OCI-LY1 (cell line): ENCODE measurements around the gene LIMA1.

Experiments used
- H2AFZ ChIP-seq: fragments of 200-600 bp; sonication (generic), shearing (Covaris generic); 2 replicates; pipeline ENCODE4 v1.6.0; 2014; ENCODE audit warnings: antibody characterized with exemption, mild to moderate bottlenecking, low read length
- H3F3A ChIP-seq: fragments of 200-600 bp; sonication (generic), shearing (Covaris generic); 2 replicates; pipeline ENCODE4 v1.6.0; 2014; ENCODE audit warnings: mild to moderate bottlenecking, antibody characterized with exemption, low read length, moderate library complexity; ENCODE audit not compliant: insufficient read depth
- H3K27ac ChIP-seq: fragments of 200-600 bp; sonication (generic); 2 replicates; pipeline ENCODE4 v1.5.1; 2014; ENCODE audit warnings: low read length, mixed run types, mild to moderate bottlenecking, low read depth; ENCODE audit not compliant: poor library complexity, severe bottlenecking
- H3K27me3 ChIP-seq: fragments of 200-600 bp; sonication (generic); 2 replicates; pipeline ENCODE4 v1.6.0; 2014; ENCODE audit warnings: antibody characterized with exemption, mild to moderate bottlenecking, low read length, moderate library complexity; ENCODE audit not compliant: insufficient read depth
- H3K36me3 ChIP-seq: fragments of 200-600 bp; sonication (generic); 2 replicates; pipeline ENCODE4 v1.6.1; 2014; ENCODE audit warnings: mild to moderate bottlenecking, antibody characterized with exemption, low read length, moderate library complexity, mixed read lengths; ENCODE audit not compliant: insufficient read depth
- H3K4me1 ChIP-seq: fragments of 200-600 bp; sonication (generic); 2 replicates; pipeline ENCODE4 v1.5.1; 2014; ENCODE audit warnings: mild to moderate bottlenecking, low read length, moderate library complexity; ENCODE audit not compliant: insufficient read depth, severe bottlenecking
- H3K4me2 ChIP-seq: fragments of 200-600 bp; sonication (generic), shearing (Covaris generic); 2 replicates; pipeline ENCODE4 v1.6.1; 2014; ENCODE audit warnings: low read length
- H3K4me3 ChIP-seq: fragments of 200-600 bp; sonication (generic); 2 replicates; pipeline ENCODE4 v1.5.1; 2014; ENCODE audit warnings: low read length, low read depth, mild to moderate bottlenecking, mixed read lengths; ENCODE audit not compliant: poor library complexity, severe bottlenecking
- H3K79me2 ChIP-seq: fragments of 200-600 bp; shearing (Covaris generic); 2 replicates; pipeline ENCODE4 v1.6.1; 2016; ENCODE audit warnings: mixed run types, low read length, mixed read lengths; ENCODE audit not compliant: insufficient read depth
- H3K9ac ChIP-seq: fragments of 200-600 bp; sonication (generic), shearing (Covaris generic); 2 replicates; pipeline ENCODE4 v1.6.1; 2014; ENCODE audit warnings: mild to moderate bottlenecking, low read length, mixed read lengths
- H3K9me2 ChIP-seq: fragments of 200-600 bp; sonication (generic), shearing (Covaris generic); 2 replicates; pipeline ENCODE4 v1.6.1; 2014; ENCODE audit warnings: low read depth, mild to moderate bottlenecking, low read length, mixed read lengths
- H3K9me3 ChIP-seq: fragments of 200-600 bp; shearing (Covaris generic); 2 replicates; pipeline ENCODE4 v1.6.1; 2014; ENCODE audit warnings: low read length, mixed read lengths
- H4K20me1 ChIP-seq: fragments of 200-600 bp; sonication (generic), shearing (Covaris generic); 2 replicates; pipeline ENCODE4 v1.6.0; 2016; ENCODE audit warnings: mild to moderate bottlenecking, low read length; ENCODE audit not compliant: insufficient read depth
- EZH2 ChIP-seq: fragments of 200-600 bp; sonication (generic), shearing (Covaris generic); IDR thresholded peaks from 2 replicates; pipeline ENCODE4 v1.8.0; 2017; ENCODE audit warnings: borderline replicate concordance, mixed run types, mild to moderate bottlenecking, antibody characterized with exemption, low read length, moderate library complexity, mixed read lengths
- TF ChIP-seq, protein P1 (sequence below): fragments of 200-600 bp; sonication (generic), shearing (Covaris generic); IDR thresholded peaks from 2 replicates; pipeline ENCODE4 v1.5.1; 2017; ENCODE audit warnings: mild to moderate bottlenecking, antibody characterized with exemption, low read length, moderate library complexity, mixed read lengths

Gene LIMA1

DNA sequence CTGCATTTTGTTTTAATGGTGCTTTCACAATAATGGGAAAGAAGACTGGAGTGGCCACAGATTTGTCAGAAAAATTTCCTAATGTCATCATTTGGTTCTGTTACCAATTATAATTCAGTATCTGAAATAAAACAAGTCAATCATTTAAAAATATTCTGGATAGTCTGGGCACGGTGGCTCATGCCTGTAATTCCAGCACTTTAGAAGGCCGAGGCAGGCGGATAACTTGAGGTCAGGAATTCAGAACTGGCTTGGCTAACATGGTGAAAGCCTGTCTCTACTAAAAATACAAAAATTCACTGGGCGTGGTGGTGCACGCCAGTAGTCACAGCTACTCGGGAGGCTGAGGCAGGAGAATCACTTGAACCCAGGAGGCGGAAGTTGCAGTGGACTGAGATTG, 4.0 kb upstream of the LIMA1 start:
- no peaks in the 10 kb centered on the region for H4K20me1 ChIP-seq
- TF ChIP-seq, protein P1, sequence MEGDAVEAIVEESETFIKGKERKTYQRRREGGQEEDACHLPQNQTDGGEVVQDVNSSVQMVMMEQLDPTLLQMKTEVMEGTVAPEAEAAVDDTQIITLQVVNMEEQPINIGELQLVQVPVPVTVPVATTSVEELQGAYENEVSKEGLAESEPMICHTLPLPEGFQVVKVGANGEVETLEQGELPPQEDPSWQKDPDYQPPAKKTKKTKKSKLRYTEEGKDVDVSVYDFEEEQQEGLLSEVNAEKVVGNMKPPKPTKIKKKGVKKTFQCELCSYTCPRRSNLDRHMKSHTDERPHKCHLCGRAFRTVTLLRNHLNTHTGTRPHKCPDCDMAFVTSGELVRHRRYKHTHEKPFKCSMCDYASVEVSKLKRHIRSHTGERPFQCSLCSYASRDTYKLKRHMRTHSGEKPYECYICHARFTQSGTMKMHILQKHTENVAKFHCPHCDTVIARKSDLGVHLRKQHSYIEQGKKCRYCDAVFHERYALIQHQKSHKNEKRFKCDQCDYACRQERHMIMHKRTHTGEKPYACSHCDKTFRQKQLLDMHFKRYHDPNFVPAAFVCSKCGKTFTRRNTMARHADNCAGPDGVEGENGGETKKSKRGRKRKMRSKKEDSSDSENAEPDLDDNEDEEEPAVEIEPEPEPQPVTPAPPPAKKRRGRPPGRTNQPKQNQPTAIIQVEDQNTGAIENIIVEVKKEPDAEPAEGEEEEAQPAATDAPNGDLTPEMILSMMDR: no peak
- TF ChIP-seq EZH2: no peak

DNA sequence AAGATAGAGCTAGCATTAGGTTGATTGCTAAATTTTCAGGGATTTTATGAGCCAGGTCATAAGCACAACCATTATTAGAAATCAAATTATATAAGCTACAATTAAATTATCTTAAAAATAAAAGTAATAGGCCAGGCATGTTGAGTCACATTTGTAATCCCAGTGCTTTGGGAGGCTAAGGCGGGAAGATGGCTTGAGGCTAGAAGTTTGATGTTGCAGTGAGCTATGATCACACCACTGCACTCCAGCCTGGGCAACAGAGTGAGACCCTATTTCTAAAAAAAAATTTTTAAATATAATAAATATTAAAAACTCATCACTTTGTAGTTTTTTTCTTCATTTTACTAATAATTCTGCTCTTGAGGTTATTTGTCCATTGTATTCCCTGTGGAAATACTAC, 1.9 kb upstream of the LIMA1 start:
- Histone ChIP-seq H3K9ac (no peak overlapping the region), H3K27me3 (0 out of 2 replicates have a peak, but pooled peaks cover 2% of the 10 kb centered on the region), H3K36me3 (no peaks in the 10 kb centered on the region), H4K20me1 (no peaks in the 10 kb centered on the region), H3K9me2 (no peaks in the 10 kb centered on the region), H3K4me2 (no peak overlapping the region), H3F3A (no peaks in the 10 kb centered on the region), H3K27ac (no peak overlapping the region), H3K4me1 (peaks cover 15% of the 10 kb centered on the region), H3K79me2 (no peaks in the 10 kb centered on the region), H2AFZ (no peak overlapping the region), H3K9me3 (no peaks in the 10 kb centered on the region), H3K4me3 (no peak overlapping the region)
- TF ChIP-seq EZH2: no peak
- TF ChIP-seq, protein P1: no peak

More for the DNA sequence above, 4.0 kb upstream of the LIMA1 start:
- Histone ChIP-seq H3K9ac (no peak overlapping the region), H3K27me3 (no peaks in the 10 kb centered on the region), H3K4me2 (no peak overlapping the region), H3K4me1 (peaks cover 15% of the 10 kb centered on the region), H2AFZ (no peak overlapping the region), H3K36me3 (no peaks in the 10 kb centered on the region), H3F3A (no peaks in the 10 kb centered on the region), H3K79me2 (no peaks in the 10 kb centered on the region), H3K27ac (no peak overlapping the region), H3K4me3 (no peak overlapping the region), H3K9me3 (no peaks in the 10 kb centered on the region), H3K9me2 (no peaks in the 10 kb centered on the region)

DNA sequence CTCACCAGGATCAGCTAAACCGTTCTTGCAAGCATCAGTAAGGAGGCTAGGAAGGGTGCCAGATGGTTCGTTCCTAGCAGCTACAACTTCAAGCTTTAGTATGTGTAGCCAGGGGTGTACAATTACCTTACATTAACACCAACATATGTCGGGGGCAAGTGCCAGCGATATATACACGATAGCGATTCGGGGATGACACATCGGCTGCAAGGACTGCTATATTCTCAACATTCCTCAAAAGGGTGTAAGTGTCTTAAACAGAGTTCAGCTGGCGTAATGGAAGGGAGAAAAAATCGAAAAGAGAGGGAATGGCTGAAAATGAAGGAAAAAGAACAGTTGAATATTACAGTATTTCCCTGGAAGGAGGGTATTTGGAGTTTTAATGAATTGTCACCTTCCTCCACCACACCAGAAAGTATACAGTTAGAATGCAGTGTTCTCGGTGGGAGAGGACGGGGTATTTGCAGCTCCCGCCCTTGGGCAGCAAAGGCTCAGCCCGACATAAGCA, 545 bp downstream of the LIMA1 start:
- Histone ChIP-seq H3K79me2 (no peaks in the 10 kb centered on the region), H3K36me3 (no peaks in the 10 kb centered on the region), H3K4me1 (peaks cover 15% of the 10 kb centered on the region), H3K4me2 (peak overlapping the region; percentile 91), H3K9ac (peak overlapping the region; percentile 87), H2AFZ (peak overlapping the region; percentile 60), H3K27me3 (0 out of 2 replicates have a peak, but pooled peaks cover 2% of the 10 kb centered on the region), H3K4me3 (peak overlapping the region; percentile 85), H3F3A (no peaks in the 10 kb centered on the region), H3K9me2 (no peaks in the 10 kb centered on the region), H4K20me1 (no peaks in the 10 kb centered on the region), H3K9me3 (no peaks in the 10 kb centered on the region), H3K27ac (no peak overlapping the region)
- TF ChIP-seq, protein P1: no peak
- TF ChIP-seq EZH2: no peak
